NB4 (cell line): ENCODE results near the gene CLDN2.

Experiments used
- CTCF ChIP-seq: IDR thresholded peaks from one replicate; pipeline ENCODE4 v1.5.1; 2012; ENCODE audit warnings: low read depth, low read length
- MAX ChIP-seq: IDR thresholded peaks from 2 replicates; pipeline ENCODE4 v1.6.1; 2011; ENCODE audit warnings: low read depth, low read length
- POLR2A ChIP-seq: IDR thresholded peaks from 2 replicates; pipeline ENCODE4 v1.6.1; 2011; ENCODE audit warnings: mild to moderate bottlenecking; ENCODE audit not compliant: insufficient read length; ENCODE audit errors: extremely low read depth

- TF ChIP-seq CTCF (no peak), MAX (no peak), POLR2A (no peak)
Observed at GRCh38 chrX:106948641-106949040, 28.4 kb downstream of the CLDN2 start.
